K562 (cell line): ENCODE data around the gene ICAM3. TPM values are rescaled to one million over a fixed set of nuclear protein-coding genes. Genes with fewer than 3 reads are reported as not detected.

Experiments used
- ATF6 ChIP-seq: sonication (generic); formaldehyde crosslinking; IDR thresholded peaks from 2 replicates; pipeline ENCODE4 v1.4.0; 2020; ENCODE audit warnings: mild to moderate bottlenecking, missing genetic modification reagents
- E2F5 ChIP-seq: sonication (generic); formaldehyde crosslinking; IDR thresholded peaks from 2 replicates; pipeline ENCODE4 v1.8.0; 2022; ENCODE audit warnings: mild to moderate bottlenecking, missing genetic modification reagents
- ID3 ChIP-seq, 2 experiments: fragments of 250-450 bp in 1 of 2; fragments of 450-650 bp in 1 of 2; sonication (Bioruptor Pico) in 1 of 2; IDR thresholded peaks; 2 replicates each; pipeline versions ENCODE4 v1.6.1 to v1.8.0; 2016 to 2021; ENCODE audit warnings: mild to moderate bottlenecking in 2 of 2, moderate library complexity in 2 of 2, missing compliant biosample characterization in 1 of 2, missing genetic modification characterization in 1 of 2
- LEF1 ChIP-seq: fragments of 450-650 bp; IDR thresholded peaks from 2 replicates; pipeline ENCODE4 v1.6.1; 2016; ENCODE audit warnings: mild to moderate bottlenecking
- NFIX ChIP-seq: fragments of 250-450 bp; sonication (Bioruptor Pico); IDR thresholded peaks from 2 replicates; pipeline ENCODE4 v1.4.0; 2020; ENCODE audit warnings: low read depth, mild to moderate bottlenecking, moderate library complexity
- PHF8 ChIP-seq: fragments of 200-600 bp; sonication (generic); IDR thresholded peaks from 2 replicates; pipeline ENCODE4 v1.6.1; 2012; ENCODE audit warnings: mixed run types, mild to moderate bottlenecking, inconsistent platforms, low read length, moderate library complexity, borderline replicate concordance
- PKNOX1 ChIP-seq: fragments of 450-650 bp; IDR thresholded peaks from 2 replicates; pipeline ENCODE4 v1.6.1; 2016
- POLR2A ChIP-seq: fragments of 450-650 bp; conservative IDR thresholded peaks from 2 replicates; pipeline ENCODE4 v1.6.1; 2016
- POLR2AphosphoS5 ChIP-seq: IDR thresholded peaks from 2 replicates; pipeline ENCODE4 v1.6.1; 2011; ENCODE audit warnings: mild to moderate bottlenecking, low read depth, low read length, moderate library complexity; ENCODE audit not compliant: control insufficient read depth, insufficient read depth
- SMAD3 ChIP-seq: fragments of 450-650 bp; formaldehyde crosslinking; conservative IDR thresholded peaks from 2 replicates; pipeline ENCODE4 v1.4.0; 2020; ENCODE audit warnings: mild to moderate bottlenecking
- SREBF2 ChIP-seq: sonication (generic); formaldehyde crosslinking; IDR thresholded peaks from 2 replicates; pipeline ENCODE4 v1.4.0; 2020; ENCODE audit warnings: mild to moderate bottlenecking, missing genetic modification reagents
- TFAM ChIP-seq: fragments of 250-450 bp; sonication (Bioruptor Pico); conservative IDR thresholded peaks from 2 replicates; pipeline ENCODE4 v1.5.0; 2021; ENCODE audit warnings: mild to moderate bottlenecking, moderate library complexity
- VEZF1 ChIP-seq: fragments of 200-800 bp; sonication (Bioruptor generic); IDR thresholded peaks from 2 replicates; pipeline ENCODE4 v1.6.1; 2017; ENCODE audit warnings: missing genetic modification characterization, missing compliant biosample characterization
- YY1 ChIP-seq, 3 experiments: IDR thresholded peaks; 2 replicates each; pipeline ENCODE4 v1.6.1; 2011; ENCODE audit warnings: low read length in 2 of 3, mild to moderate bottlenecking in 2 of 3, moderate library complexity in 2 of 3, borderline replicate concordance in 1 of 3, control low read depth in 1 of 3, low read depth in 1 of 3; ENCODE audit not compliant: insufficient read depth in 3 of 3, insufficient replicate concordance in 2 of 3, control insufficient read depth in 1 of 3, insufficient read length in 1 of 3; ENCODE audit errors: extremely low read depth in 1 of 3
- ZBTB2 ChIP-seq: fragments of 450-650 bp; IDR thresholded peaks from 2 replicates; pipeline ENCODE4 v1.6.1; 2016; ENCODE audit warnings: antibody characterized with exemption
- ZC3H4 ChIP-seq: sonication (generic); formaldehyde crosslinking; IDR thresholded peaks from 2 replicates; pipeline ENCODE4 v1.9.0; 2021; ENCODE audit warnings: missing genetic modification reagents, borderline replicate concordance
- ZNF217 ChIP-seq: sonication (generic); formaldehyde crosslinking; IDR thresholded peaks from 2 replicates; pipeline ENCODE4 v1.8.0; 2022; ENCODE audit warnings: mild to moderate bottlenecking, missing genetic modification reagents
- ZNF253 ChIP-seq: fragments of 250-450 bp; sonication (Bioruptor Pico); conservative IDR thresholded peaks from 2 replicates; pipeline ENCODE4 v1.6.1; 2021; ENCODE audit warnings: mild to moderate bottlenecking
- ZNF696 ChIP-seq: fragments of 250-450 bp; sonication (Bioruptor Pico); conservative IDR thresholded peaks from 2 replicates; pipeline ENCODE4 v1.4.0; 2020; ENCODE audit warnings: mild to moderate bottlenecking, moderate library complexity
- ZNF780A ChIP-seq: fragments of 250-450 bp; sonication (Bioruptor Pico); IDR thresholded peaks from 2 replicates; pipeline ENCODE4 v1.5.0; 2021; ENCODE audit warnings: mild to moderate bottlenecking
- polyA plus RNA-seq, 8 experiments: library from polyadenylated mRNA; depleted of rRNA in 4 of 8; stranded (reverse) in 5 of 8; unstranded in 3 of 8; fragments of >200 nt; fragmentation: Nextera tagmentation in 2 of 8; fragmentation: Illumina TruSeq in 1 of 8; extraction: Ambion mirVana in 2 of 8; extraction: Trizol in 1 of 8; gene quantifications; 2 replicates each; pipeline versions ENCODE4 v1.2.1 to v1.2.3, GENCODE V29; 2011 to 2014; ENCODE audit warnings: inconsistent platforms in 1 of 8, missing spikeins in 1 of 8
- total RNA-seq, 7 experiments: library from RNA; depleted of rRNA in 6 of 7; stranded (reverse); fragments of >200 nt in 6 of 7; fragmentation: Illumina TruSeq in 2 of 7; extraction: Trizol in 2 of 7; gene quantifications; 2 replicates each; pipeline versions ENCODE4 v1.2.1 to v1.2.3, GENCODE V29; 2011 to 2021; ENCODE audit warnings: low replicate concordance in 1 of 7

Gene ICAM3
- total and polyA plus RNA-seq, 9 of the 15 experiments (the other 6 are each of a cell fraction or from before 2014, with no cell fraction given), result 6.5 to 39.5 (median 24.2) TPM

GRCh38 chr19:10288662-10289166 is 50.7 kb downstream of the ICAM3 start (continued):
- peak; percentile 36; the same call in 1 of the 2 replicates for TF ChIP-seq ATF6 (CRISPR knock-in tag)
- TF ChIP-seq ZNF780A (CRISPR knock-in tag), result no peak
- peak; percentile 68 for TF ChIP-seq POLR2AphosphoS5
- peak; percentile 43; the same call in 1 of the 2 replicates for TF ChIP-seq PHF8
- no peak for TF ChIP-seq TFAM
- TF ChIP-seq LEF1, result no peak
- TF ChIP-seq SREBF2 (CRISPR knock-in tag), result 0 out of 2 replicates have a peak, but pooled peaks have one; percentile 20
- TF ChIP-seq ZBTB2, result no peak
- TF ChIP-seq VEZF1, result peak; percentile 75
- TF ChIP-seq YY1 (IDR thresholded peaks at IDR 0.05; ENCODE audit: borderline replicate concordance in 1 of 3, control insufficient read depth in 1 of 3, extremely low read depth in 1 of 3, insufficient read depth in 3 of 3, insufficient read length in 1 of 3, insufficient replicate concordance in 2 of 3, low read depth in 1 of 3, low read length in 2 of 3), result peak in 1 of 3 experiments; percentile 40
- no peak for TF ChIP-seq ZC3H4 (CRISPR knock-in tag)
- TF ChIP-seq NFIX (CRISPR knock-in tag), result no peak
- peak; percentile 32; the same call in 1 of the 2 replicates for TF ChIP-seq PKNOX1
- TF ChIP-seq POLR2A, result peak; percentile 89
- TF ChIP-seq ZNF253 (CRISPR knock-in tag), result no peak
- TF ChIP-seq ZNF217 (CRISPR knock-in tag), result no peak
- TF ChIP-seq E2F5 (CRISPR knock-in tag), result 0 out of 2 replicates have a peak, but pooled peaks have one; percentile 39
- no peak for TF ChIP-seq SMAD3 (CRISPR knock-in tag)
- no peak for TF ChIP-seq ID3 (CRISPR knock-in tag; IDR thresholded peaks at IDR 0.05)
- no peak for TF ChIP-seq ID3 (tag; IDR thresholded peaks at IDR 0.05)
- no peak for TF ChIP-seq ZNF696 (CRISPR knock-in tag)
